ENCODE measurements around the gene SRSF4. TPM values are rescaled to one million over a fixed set of nuclear protein-coding genes. Genes with fewer than 3 reads are reported as not detected.

SRSF4 gene
- total RNA-seq, 1 donor from 2014 or later: 67.8 TPM

DNA sequence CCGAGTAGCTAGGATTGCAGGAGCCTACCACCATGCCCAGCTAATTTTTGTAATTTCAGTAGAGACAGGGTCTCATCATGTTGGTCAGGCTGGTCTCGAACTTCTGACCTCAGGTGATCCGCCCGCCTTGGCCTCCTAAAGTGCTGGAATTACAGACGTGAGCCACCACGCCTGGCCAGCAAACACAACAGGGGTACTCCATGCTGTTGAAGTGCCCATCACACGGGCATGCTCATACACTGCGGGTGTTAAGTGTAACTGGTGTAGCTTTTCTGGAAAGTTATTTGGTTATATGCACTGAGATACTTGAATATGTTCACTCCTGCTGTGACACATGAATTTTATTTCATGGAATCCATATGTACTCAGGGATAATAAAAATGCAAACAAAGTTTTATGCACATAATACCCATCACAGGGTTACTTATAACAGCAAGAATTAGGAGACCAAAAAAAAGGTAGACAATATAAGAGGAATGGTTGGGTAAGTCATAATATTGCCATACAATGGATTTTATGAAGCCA, 9.2 kb downstream of the SRSF4 start:
- intact Hi-C loops (cut with DNase I): no loop called here
- no peak for TF ChIP-seq POLR2A (IDR thresholded peaks at IDR 0.05)
- no peak for TF ChIP-seq CTCF (IDR thresholded peaks at IDR 0.05)

DNA sequence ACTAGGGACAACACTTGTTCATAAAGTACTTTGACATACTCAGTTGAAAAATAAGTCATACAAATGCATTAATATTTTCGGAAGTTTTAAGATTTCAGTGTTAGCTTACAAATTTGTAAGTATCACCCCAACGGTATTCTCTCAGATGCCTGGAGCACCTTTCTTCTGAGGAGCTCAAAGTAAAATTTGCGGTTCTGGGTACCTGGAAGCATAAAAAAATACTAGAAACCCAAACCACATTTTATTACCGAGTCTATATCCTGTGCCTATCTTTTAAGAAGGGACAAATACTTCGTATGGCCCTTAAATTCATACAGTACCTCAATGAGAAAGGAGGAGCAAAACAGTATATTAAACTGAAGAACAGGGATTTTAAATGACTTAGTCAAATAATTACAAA, 10.2 kb downstream of the SRSF4 start:
- Histone ChIP-seq H3K4me1 (peaks cover 57% of the 10 kb centered on the region), H3K27me3 (no peaks in the 10 kb centered on the region), H3K9me3 (no peaks in the 10 kb centered on the region), H3K27ac (no peak overlapping the region), H3K4me3 (no peak overlapping the region), H3K36me3 (peaks cover 0 to 7% of the 10 kb centered on the region in 2 donors)
- no peak for DNase-seq (ENCODE audit: extremely low spot score in 2 of 2)
- TF ChIP-seq POLR2AphosphoS5 (IDR thresholded peaks at IDR 0.05; ENCODE audit: insufficient read depth in 1 of 2, low read depth in 1 of 2): no peak
- no peak for TF ChIP-seq CTCF (IDR thresholded peaks at IDR 0.05)
- no peak for TF ChIP-seq POLR2A (IDR thresholded peaks at IDR 0.05)
- intact Hi-C loops (cut with DNase I): no loop called here

More for the DNA sequence above, 9.2 kb downstream of the SRSF4 start:
- H3K4me1 ChIP-seq: peaks cover 61% of the 10 kb centered on the region
- no peak for DNase-seq (ENCODE audit: extremely low spot score in 2 of 2)
- peaks cover 0 to 5% of the 10 kb centered on the region in 2 donors for H3K36me3 ChIP-seq
- no peak overlapping the region for H3K27ac ChIP-seq
- H3K27me3 ChIP-seq: no peaks in the 10 kb centered on the region
- H3K4me3 ChIP-seq: no peak overlapping the region
- no peaks in the 10 kb centered on the region for H3K9me3 ChIP-seq

DNA sequence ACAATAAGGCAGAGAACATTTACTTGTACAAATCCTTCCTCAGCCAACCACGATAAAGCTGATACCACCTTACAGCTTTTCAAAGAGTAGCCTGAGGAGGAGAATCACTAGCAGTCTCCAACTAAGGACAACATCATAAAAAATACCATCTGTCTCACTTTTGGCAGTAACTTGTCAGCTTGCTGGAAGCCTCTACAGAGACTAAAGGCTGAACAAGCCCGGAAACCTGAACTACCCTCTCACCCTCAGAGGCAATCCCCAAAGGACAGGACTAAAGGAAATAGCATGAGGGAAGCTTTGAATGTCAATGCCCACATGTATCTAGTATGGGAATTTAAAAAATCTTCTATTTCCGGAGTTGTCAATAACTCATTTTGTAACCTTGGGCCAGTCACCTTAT, 10.6 kb downstream of the SRSF4 start:
- TF ChIP-seq POLR2AphosphoS5 (IDR thresholded peaks at IDR 0.05; ENCODE audit: insufficient read depth in 1 of 2, low read depth in 1 of 2) (no peak), CTCF (IDR thresholded peaks at IDR 0.05) (no peak), POLR2A (IDR thresholded peaks at IDR 0.05) (no peak)
- Histone ChIP-seq H3K4me1 (peaks cover 59% of the 10 kb centered on the region), H3K9me3 (no peaks in the 10 kb centered on the region), H3K4me3 (no peak overlapping the region), H3K27ac (no peak overlapping the region), H3K27me3 (no peaks in the 10 kb centered on the region), H3K36me3 (peaks cover 0 to 11% of the 10 kb centered on the region in 2 donors)
- no peak for DNase-seq (ENCODE audit: extremely low spot score in 2 of 2)
- intact Hi-C loops (cut with DNase I): no loop called here

DNA sequence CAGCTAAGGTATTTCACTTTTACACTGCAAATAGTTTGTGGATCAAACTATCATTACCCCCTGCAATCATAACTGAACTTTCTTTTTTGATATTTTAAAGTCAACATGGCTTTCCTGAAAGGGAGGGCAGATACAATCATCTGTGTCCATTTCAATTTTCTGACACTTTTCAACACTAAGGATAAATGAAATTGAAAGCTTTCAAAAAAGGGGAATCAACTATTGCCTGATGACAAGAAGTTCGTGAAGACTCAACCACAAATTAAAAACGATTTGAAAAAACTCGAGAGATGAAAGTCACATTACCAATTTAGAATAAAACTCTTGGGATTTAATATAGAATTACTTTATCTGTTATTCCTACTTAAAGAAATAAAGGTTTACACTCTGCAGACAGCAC, 11.7 kb downstream of the SRSF4 start:
- TF ChIP-seq POLR2AphosphoS5 (IDR thresholded peaks at IDR 0.05; ENCODE audit: insufficient read depth in 1 of 2, low read depth in 1 of 2): no peak
- TF ChIP-seq CTCF (IDR thresholded peaks at IDR 0.05): no peak
- no peak for TF ChIP-seq POLR2A (IDR thresholded peaks at IDR 0.05)
- Histone ChIP-seq H3K27ac (no peak overlapping the region), H3K27me3 (no peaks in the 10 kb centered on the region), H3K4me3 (no peak overlapping the region), H3K36me3 (peaks cover 0 to 21% of the 10 kb centered on the region in 2 donors), H3K9me3 (no peaks in the 10 kb centered on the region), H3K4me1 (peaks cover 54% of the 10 kb centered on the region)
- intact Hi-C loops (cut with DNase I): no loop called here
- DNase-seq (ENCODE audit: extremely low spot score in 2 of 2): no peak

DNA sequence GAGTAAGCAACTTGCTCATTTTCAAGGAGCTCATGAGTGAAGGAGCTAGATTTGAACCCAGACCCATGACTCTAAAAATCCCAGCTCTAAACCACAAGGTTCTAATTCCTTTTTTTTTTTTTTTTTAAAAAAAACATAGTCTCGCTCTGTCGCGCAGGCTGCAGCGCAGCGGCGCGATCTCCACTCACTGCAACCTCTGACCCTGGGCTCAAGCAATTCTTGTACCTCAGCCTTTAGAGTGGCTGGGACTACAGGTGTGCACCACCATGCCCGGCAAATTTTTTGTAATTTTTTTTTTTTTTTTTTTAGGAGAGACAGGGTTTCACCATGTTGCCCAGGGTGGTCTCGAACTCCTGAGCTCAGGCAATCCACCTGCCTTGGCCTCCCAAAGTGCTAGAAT, 13.8 kb downstream of the SRSF4 start:
- no peak for DNase-seq (ENCODE audit: extremely low spot score in 2 of 2)
- no peak for TF ChIP-seq CTCF (IDR thresholded peaks at IDR 0.05)
- no peak for TF ChIP-seq POLR2A (IDR thresholded peaks at IDR 0.05)
- TF ChIP-seq POLR2AphosphoS5 (IDR thresholded peaks at IDR 0.05; ENCODE audit: insufficient read depth in 1 of 2, low read depth in 1 of 2): no peak
- H3K4me3 ChIP-seq: no peak overlapping the region
- no peaks in the 10 kb centered on the region for H3K27me3 ChIP-seq
- H3K27ac ChIP-seq: no peak overlapping the region
- no peaks in the 10 kb centered on the region for H3K9me3 ChIP-seq
- intact Hi-C loops (cut with DNase I): no loop called here
- H3K36me3 ChIP-seq: peaks cover 0 to 22% of the 10 kb centered on the region in 2 donors
- peaks cover 64% of the 10 kb centered on the region for H3K4me1 ChIP-seq

Data from vagina (tissue), 2 donors.